ENCODE results near the gene SLCO2B1.

The SLCO2B1 gene

GRCh38 chr11:75113030-75113429 is 37.9 kb upstream of the SLCO2B1 start:
- TF ChIP-seq POLR2AphosphoS5 (IDR thresholded peaks at IDR 0.05; ENCODE audit: low read depth) (no peak), SPI1 (IDR thresholded peaks at IDR 0.05; ENCODE audit: borderline replicate concordance, low read depth) (no peak), GABPA (IDR thresholded peaks at IDR 0.05; ENCODE audit: low read depth) (no peak), REST (IDR thresholded peaks at IDR 0.05; ENCODE audit: insufficient replicate concordance, low read depth) (no peak)
- TF ChIP-seq, protein P1, sequence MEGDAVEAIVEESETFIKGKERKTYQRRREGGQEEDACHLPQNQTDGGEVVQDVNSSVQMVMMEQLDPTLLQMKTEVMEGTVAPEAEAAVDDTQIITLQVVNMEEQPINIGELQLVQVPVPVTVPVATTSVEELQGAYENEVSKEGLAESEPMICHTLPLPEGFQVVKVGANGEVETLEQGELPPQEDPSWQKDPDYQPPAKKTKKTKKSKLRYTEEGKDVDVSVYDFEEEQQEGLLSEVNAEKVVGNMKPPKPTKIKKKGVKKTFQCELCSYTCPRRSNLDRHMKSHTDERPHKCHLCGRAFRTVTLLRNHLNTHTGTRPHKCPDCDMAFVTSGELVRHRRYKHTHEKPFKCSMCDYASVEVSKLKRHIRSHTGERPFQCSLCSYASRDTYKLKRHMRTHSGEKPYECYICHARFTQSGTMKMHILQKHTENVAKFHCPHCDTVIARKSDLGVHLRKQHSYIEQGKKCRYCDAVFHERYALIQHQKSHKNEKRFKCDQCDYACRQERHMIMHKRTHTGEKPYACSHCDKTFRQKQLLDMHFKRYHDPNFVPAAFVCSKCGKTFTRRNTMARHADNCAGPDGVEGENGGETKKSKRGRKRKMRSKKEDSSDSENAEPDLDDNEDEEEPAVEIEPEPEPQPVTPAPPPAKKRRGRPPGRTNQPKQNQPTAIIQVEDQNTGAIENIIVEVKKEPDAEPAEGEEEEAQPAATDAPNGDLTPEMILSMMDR (IDR thresholded peaks at IDR 0.05; ENCODE audit: insufficient read depth, low read length) = no peak
- Histone ChIP-seq H3K27me3 (ENCODE audit: insufficient read depth, poor library complexity, severe bottlenecking) (no peaks in the 10 kb centered on the region), H3K4me3 (replicated peaks; ENCODE audit: insufficient read depth, low read length) (no peak overlapping the region), H3K27ac (replicated peaks) (no peak overlapping the region)
- no peak for DNase-seq (ENCODE audit: low read depth in 1 of 2, low spot score in 1 of 2)

DNA sequence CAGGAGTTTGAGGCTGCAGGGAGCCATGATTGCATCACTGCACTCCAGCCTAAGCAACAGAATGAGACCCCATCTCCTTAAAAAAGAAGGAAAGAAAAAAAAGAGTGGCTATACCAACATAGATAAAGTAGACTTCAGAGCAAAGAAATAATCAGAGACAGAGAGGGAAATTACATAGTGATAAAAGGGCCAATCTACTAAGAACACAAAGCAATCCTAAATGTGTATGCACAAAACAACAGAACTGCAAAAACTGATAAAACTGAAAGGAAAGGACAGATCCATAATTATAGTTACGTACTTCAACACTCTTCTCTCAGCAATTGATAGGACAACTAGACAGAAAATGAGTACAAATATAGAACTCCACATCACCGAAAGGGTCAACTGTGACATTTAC is 36.4 kb upstream of the SLCO2B1 start:
- H3K27ac ChIP-seq (replicated peaks) = no peak overlapping the region
- no peak overlapping the region for H3K4me3 ChIP-seq (replicated peaks; ENCODE audit: insufficient read depth, low read length)
- DNase-seq (ENCODE audit: low read depth in 1 of 2, low spot score in 1 of 2) = no peak
- TF ChIP-seq REST (IDR thresholded peaks at IDR 0.05; ENCODE audit: insufficient replicate concordance, low read depth) (no peak), SPI1 (IDR thresholded peaks at IDR 0.05; ENCODE audit: borderline replicate concordance, low read depth) (no peak), GABPA (IDR thresholded peaks at IDR 0.05; ENCODE audit: low read depth) (no peak), POLR2AphosphoS5 (IDR thresholded peaks at IDR 0.05; ENCODE audit: low read depth) (no peak)
- TF ChIP-seq, protein P1 (IDR thresholded peaks at IDR 0.05; ENCODE audit: insufficient read depth, low read length) = no peak
- no peaks in the 10 kb centered on the region for H3K27me3 ChIP-seq (ENCODE audit: insufficient read depth, poor library complexity, severe bottlenecking)

DNA sequence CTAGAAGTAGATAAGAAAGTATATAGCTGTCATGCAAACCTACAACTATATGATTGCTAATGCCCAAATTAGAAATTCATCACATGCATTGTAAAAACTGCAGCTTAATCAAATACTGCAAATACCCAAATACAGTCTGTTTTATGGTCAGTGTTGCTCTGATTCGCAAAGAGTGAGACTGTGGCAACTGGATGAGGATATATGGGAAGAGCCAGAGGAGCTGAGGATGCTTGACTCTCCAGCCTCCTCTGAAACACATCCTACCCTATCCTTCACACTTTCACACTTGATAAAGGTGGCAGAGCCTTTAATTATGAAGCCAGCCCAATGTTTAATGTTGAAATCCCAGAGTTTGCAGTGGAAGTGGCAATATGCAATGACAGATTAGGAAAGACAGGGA is 32.3 kb upstream of the SLCO2B1 start:
- no peaks in the 10 kb centered on the region for H3K27me3 ChIP-seq (ENCODE audit: insufficient read depth, poor library complexity, severe bottlenecking)
- H3K27ac ChIP-seq (replicated peaks) = no peak overlapping the region
- no peak overlapping the region for H3K4me3 ChIP-seq (replicated peaks; ENCODE audit: insufficient read depth, low read length)
- TF ChIP-seq, protein P1 (IDR thresholded peaks at IDR 0.05; ENCODE audit: insufficient read depth, low read length) = no peak
- TF ChIP-seq SPI1 (IDR thresholded peaks at IDR 0.05; ENCODE audit: borderline replicate concordance, low read depth) = no peak
- no peak for TF ChIP-seq POLR2AphosphoS5 (IDR thresholded peaks at IDR 0.05; ENCODE audit: low read depth)
- TF ChIP-seq GABPA (IDR thresholded peaks at IDR 0.05; ENCODE audit: low read depth) = no peak
- TF ChIP-seq REST (IDR thresholded peaks at IDR 0.05; ENCODE audit: insufficient replicate concordance, low read depth) = no peak
- no peak for DNase-seq (ENCODE audit: low read depth in 1 of 2, low spot score in 1 of 2)

Measured in HL-60 (cell line).